ENCODE data around the gene NCOA6.

- TF ChIP-seq POLR2AphosphoS5 (IDR thresholded peaks at IDR 0.05; ENCODE audit: low read depth, low read length) (no peak), POLR2A (IDR thresholded peaks at IDR 0.05; ENCODE audit: low read depth, low read length) (no peak)
These were observed 112.1 kb downstream of the NCOA6 start for GRCh38 chr20:34713194-34713943.

All from GM12892 (cell line).